HL-60 (cell line): ENCODE data around the gene TSPEAR.

Source experiments
- POLR2AphosphoS5 ChIP-seq: IDR thresholded peaks from 2 replicates; pipeline ENCODE4 v1.6.1; 2012; ENCODE audit warnings: low read depth
- TF ChIP-seq, protein P1 (sequence below): IDR thresholded peaks from one replicate; pipeline ENCODE4 v1.5.1; 2011; ENCODE audit warnings: low read length, control low read depth, inconsistent platforms; ENCODE audit not compliant: insufficient read depth

GRCh38 chr21:44686000-44686781 lies 25.2 kb downstream of the TSPEAR start:
- TF ChIP-seq, protein P1, sequence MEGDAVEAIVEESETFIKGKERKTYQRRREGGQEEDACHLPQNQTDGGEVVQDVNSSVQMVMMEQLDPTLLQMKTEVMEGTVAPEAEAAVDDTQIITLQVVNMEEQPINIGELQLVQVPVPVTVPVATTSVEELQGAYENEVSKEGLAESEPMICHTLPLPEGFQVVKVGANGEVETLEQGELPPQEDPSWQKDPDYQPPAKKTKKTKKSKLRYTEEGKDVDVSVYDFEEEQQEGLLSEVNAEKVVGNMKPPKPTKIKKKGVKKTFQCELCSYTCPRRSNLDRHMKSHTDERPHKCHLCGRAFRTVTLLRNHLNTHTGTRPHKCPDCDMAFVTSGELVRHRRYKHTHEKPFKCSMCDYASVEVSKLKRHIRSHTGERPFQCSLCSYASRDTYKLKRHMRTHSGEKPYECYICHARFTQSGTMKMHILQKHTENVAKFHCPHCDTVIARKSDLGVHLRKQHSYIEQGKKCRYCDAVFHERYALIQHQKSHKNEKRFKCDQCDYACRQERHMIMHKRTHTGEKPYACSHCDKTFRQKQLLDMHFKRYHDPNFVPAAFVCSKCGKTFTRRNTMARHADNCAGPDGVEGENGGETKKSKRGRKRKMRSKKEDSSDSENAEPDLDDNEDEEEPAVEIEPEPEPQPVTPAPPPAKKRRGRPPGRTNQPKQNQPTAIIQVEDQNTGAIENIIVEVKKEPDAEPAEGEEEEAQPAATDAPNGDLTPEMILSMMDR, result no peak
- TF ChIP-seq POLR2AphosphoS5, result no peak
